Fibroblast of skin of left biceps (primary cell): ENCODE data around the gene PCDHGC5.

Experiments
- DNase-seq, 2 experiments: peaks; one replicate each; pipeline ENCODE4 v3.0.0-alpha.2; 2013; ENCODE audit warnings: low read depth in 2 of 2

The PCDHGC5 gene

DNA sequence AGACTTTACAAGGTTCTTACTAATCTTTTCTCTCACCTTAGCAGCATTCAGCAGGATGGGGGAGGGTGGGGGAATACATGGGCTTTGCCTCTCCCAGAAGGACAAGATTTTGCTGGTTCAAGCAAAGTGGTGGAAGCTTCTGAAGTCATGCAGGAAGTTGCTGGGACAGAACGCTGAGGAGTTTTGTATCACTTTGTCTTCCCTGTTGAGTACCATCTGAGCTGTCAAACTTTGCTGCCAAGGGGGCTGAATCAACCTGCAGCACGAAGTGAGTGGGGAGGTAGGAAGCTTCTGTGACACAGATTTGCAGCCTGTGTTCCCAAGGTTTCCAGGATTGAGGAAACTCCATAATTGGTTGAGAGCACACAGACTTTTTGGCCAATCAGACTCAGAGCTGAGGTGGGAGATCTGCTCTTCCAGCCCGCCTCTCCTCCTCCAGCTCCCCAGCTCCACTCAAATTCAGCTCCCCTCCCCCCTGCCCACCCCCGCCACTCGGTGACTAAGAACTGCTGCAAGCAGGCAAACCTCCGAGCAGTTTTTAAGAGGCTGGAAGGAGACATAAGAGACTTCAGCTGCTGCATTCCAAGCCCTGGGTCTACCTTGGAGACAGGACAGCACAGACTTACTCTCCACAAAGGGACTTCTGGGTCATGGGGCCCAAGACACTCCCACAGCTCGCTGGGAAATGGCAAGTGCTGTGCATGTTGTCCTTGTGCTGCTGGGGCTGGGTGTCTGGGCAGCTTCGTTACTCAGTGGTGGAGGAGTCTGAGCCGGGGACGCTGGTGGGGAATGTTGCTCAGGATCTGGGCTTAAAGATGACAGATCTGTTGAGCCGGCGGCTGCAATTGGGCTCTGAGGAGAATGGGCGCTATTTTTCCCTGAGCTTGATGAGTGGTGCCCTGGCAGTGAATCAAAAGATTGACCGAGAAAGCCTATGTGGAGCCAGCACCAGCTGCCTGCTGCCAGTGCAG is at the start of gene PCDHGC5:
Gene PCDHGC5, plus strand, starts transcription at position 491 of the 971 bp plus-strand sequence. Its CDS starts 160 bp downstream, at position 651.
- peak; percentile 57 to 60 for DNase-seq

DNA sequence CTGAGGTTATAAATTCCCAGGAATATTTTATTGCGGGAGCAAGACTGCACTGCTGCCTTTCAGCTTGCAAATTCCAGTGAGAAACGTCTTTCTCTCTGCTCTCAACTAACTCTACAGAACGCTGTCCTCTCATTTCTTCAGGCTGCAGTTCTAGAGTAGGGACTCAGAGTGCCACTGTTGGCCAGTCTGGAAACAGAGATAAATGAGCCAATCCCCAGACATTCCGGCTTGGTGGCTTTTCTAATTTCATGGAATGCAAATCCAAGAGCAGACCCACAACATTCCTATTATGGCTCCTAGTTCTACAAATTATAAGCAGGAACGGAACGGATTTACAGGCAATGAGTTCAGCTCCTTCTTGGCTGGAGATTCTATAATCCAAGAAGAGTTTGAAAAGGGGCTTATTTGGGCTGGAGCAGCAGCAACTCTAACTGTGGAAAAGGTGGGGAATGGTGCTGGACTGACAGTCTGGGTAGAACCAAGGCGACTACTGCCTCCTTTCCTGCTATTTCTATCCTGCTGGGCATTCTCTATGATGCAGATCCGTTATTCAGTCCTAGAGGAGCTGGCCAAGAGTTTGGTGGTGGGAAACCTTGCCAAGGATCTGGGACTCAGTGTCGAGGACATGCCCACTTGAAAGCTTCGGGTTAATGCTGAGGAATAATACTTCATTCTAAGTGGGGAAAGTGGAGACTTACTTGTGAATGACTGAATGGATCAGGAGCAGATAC is 49.3 kb upstream of the PCDHGC5 start:
- DNase-seq, result no peak

DNA sequence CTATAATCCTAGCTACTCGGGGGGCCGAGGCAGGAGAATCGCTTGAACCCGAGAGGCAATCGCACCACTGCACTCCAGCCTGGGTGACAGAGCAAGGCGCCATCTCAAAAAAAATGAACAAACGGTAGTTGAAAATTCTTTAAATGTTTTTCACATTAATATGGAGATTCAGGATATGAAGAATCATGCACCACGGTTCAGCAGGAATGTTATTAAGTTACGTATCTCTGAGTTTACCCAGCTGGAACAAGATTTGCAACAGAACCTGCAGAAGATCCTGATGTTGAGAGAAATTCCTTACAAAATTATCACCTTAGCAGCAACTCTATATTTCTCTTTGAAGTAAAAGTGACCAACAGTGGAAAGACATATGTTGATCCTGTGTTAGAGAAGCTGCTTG is 48.5 kb upstream of the PCDHGC5 start:
- DNase-seq, result no peak

GRCh38 chr5:141441571-141442170 is 47.2 kb upstream of the PCDHGC5 start:
- DNase-seq, result no peak

- no peak for DNase-seq
Observed at GRCh38 chr5:141465351-141465750, 23.5 kb upstream of the PCDHGC5 start.

DNA sequence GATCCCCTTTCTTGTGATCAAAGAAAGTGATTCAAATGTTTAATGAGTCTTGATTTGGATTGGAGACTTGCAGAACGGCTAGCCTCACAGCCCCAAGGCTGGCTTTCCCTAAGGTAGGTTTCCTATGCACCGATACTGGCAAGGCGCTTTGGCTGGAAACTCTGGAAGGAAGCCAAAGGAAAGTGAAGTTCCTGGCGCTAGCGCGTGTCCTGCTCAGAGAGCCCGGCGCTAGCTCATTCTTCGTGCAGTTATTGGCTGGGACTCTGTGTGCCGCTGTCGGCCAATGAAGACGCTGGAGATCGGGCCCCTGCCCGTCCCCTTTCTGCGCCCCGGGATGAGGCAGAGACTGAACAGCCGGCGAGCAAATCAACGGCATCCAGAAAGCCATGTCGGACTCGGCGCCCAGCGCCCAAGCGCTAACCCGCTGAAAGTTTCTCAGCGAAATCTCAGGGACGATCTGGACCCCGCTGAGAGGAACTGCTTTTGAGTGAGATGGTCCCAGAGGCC is 13.2 kb upstream of the PCDHGC5 start, which contains the start of gene PCDHGC3:
Gene PCDHGC3, plus strand, starts transcription at position 342 of the 507 bp plus-strand sequence. Its CDS starts 151 bp downstream, at position 493.
- DNase-seq, result peak; percentile 91

- DNase-seq, result peak in 1 of 2 experiments; percentile 58
Observed at GRCh38 chr5:141476132-141476911, 12.6 kb upstream of the PCDHGC5 start.

- DNase-seq, result no peak
Observed at GRCh38 chr5:141477044-141477575, 11.8 kb upstream of the PCDHGC5 start.

GRCh38 chr5:141477815-141478214 is 11.1 kb upstream of the PCDHGC5 start:
- DNase-seq, result no peak

DNA sequence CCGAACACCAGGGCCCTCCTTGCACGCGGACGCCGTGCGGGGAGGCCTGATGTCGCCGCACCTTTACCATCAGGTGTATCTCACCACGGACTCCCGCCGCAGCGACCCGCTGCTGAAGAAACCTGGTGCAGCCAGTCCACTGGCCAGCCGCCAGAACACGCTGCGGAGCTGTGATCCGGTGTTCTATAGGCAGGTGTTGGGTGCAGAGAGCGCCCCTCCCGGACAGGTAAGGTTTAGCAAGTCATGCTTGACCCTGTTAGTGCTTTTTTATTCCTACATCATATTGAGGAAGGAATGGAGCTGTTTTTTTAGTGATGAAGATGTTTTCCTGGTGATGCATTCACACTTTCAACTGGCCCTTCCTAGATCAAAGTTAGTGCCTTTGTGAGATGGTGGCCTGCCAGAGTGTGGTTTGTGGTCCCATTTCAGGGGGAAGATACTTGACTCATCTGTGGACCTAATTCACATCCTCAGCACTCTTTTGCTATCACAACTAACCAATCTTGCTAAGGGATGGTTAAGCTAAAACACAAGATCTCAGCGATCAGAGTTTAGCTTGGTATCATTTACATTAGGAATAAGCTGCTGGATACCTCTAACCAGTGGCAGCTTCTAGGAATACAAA is 10.4 kb upstream of the PCDHGC5 start:
- DNase-seq, result no peak

GRCh38 chr5:141479776-141480175 is 9.1 kb upstream of the PCDHGC5 start:
- no peak for DNase-seq

- no peak for DNase-seq
Observed at GRCh38 chr5:141483902-141484301, 5.0 kb upstream of the PCDHGC5 start.

DNA sequence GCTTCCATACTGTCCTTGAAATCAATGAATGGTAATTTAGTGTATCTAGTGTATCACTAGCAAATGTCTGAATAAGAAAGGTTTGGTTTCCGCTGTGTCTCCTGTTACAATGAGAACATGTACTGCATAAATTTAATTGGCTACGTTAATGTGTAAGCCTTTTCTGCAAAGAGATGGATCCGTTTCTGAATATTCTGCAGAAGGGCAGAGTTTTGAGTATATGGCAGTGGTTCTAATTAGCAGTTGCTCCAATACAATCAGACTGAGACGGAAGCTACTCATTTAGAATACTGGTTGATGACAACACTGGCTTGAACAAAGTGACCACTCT is 4.6 kb upstream of the PCDHGC5 start:
- DNase-seq, result no peak

DNA sequence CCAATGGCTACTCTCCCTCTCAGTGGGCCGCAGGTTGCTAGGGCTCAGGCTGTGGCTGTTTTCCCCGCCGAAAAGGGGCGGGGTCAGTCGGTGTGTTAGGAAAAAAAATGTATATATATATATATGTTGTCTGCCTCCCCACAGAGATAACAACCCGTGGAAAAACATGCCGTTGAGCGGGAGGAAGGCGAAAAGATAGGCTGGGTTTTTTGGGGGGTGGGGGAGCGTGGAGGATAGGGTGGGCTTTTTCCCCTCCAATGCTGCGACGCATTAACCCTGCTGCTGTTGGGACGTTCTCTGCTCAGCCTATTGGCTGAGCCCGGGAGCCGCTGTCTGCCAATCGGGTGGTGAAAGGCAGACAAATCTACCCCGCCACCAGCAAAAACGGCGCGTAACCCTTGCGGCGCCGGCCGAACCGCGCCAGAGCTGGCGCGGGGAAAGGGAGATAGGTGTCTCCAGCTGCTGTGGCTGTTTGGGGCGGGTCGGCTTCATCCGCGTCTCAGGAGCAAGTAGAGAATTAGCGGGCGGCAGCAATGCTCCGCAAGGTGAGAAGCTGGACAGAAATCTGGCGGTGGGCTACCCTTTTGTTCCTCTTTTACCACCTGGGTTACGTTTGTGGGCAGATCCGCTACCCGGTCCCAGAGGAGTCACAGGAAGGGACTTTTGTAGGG is 4.1 kb upstream of the PCDHGC5 start, which contains the start of gene PCDHGC4:
Gene PCDHGC4, plus strand, starts transcription at position 390 of the 671 bp plus-strand sequence. Its CDS starts 144 bp downstream, at position 534.
- DNase-seq, result no peak

DNA sequence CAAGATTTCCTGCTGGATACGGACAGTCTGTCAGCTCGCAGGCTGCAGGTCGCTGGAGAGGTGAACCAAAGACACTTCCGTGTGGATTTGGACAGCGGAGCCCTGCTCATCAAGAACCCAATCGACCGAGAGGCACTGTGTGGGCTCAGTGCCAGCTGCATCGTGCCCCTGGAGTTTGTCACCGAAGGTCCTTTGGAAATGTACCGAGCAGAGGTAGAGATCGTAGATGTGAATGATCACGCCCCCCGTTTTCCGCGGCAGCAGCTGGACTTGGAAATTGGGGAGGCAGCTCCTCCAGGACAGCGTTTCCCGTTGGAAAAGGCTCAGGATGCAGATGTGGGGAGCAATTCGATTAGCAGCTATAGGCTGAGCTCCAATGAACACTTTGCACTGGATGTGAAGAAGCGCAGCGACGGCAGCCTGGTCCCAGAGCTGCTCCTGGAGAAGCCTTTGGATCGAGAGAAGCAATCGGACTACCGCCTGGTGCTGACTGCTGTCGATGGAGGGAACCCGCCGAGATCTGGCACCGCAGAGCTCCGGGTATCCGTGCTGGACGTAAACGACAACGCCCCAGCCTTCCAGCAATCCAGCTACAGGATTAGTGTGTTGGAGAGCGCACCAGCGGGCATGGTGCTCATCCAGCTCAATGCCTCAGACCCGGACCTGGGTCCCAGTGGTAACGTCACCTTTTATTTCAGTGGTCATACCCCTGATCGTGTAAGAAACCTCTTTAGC is 3.4 kb upstream of the PCDHGC5 start:
- no peak for DNase-seq

- no peak for DNase-seq
Observed at GRCh38 chr5:141486091-141486490, 2.8 kb upstream of the PCDHGC5 start.

DNA sequence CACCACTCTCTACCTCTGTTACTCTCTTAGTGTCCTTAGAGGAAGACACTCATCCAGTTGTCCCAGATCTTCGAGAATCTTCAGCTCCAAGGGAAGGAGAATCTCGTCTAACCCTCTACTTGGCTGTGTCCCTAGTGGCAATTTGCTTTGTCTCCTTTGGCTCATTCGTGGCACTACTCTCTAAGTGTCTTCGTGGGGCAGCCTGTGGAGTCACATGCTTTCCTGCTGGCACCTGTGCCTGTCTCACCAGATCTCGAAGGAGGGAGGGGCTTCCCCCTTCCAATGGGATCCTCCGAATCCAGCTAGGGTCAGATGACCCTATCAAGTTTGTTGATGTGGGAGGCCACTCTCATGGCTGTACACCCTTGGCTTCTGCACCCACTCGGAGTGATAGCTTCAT is 1.8 kb upstream of the PCDHGC5 start:
- DNase-seq, result no peak

GRCh38 chr5:141489841-141490240 is 960 bp downstream of the PCDHGC5 start:
- DNase-seq, result no peak

DNA sequence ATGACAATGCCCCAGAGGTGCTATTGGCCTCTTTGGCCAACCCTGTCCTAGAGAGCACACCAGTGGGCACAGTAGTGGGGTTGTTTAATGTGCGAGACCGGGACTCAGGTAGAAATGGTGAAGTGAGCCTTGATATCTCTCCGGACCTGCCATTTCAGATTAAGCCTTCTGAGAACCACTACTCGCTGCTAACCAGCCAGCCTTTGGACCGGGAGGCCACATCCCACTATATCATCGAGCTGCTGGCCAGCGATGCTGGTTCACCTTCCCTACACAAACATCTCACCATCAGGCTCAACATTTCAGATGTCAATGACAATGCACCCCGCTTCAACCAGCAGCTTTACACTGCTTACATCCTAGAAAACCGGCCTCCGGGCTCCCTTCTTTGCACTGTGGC is 1.4 kb downstream of the PCDHGC5 start:
- no peak for DNase-seq
